Right atrium auricular region (tissue), 2 donors: Measurements from ENCODE around the gene POU2F3. TPM values are rescaled to one million over a fixed set of nuclear protein-coding genes. Genes with fewer than 3 reads are reported as not detected.
"Not testable (repeated sequence)": the region's sequence is repeated elsewhere in the genome, so short reads cannot be mapped to it uniquely, and the experiment has no call there.

Experiments used
- DNase-seq: peaks from one replicate; pipeline ENCODE4 v3.0.0-alpha.2; 2019; ENCODE audit warnings: low spot score
- H3K27ac ChIP-seq, 2 donors: fragments of 200-600 bp; sonication (generic); 1 replicate in 1 of 2; 2 replicates in 1 of 2; pipeline ENCODE4 v1.5.1; 2016 to 2019
- H3K27me3 ChIP-seq, 2 donors: fragments of 200-600 bp; sonication (generic); one replicate each; pipeline versions ENCODE4 v1.5.1 to v1.6.0; 2017 to 2019
- H3K36me3 ChIP-seq: fragments of 200-600 bp; sonication (generic); one replicate; pipeline ENCODE4 v1.5.1; 2016
- H3K4me1 ChIP-seq, 2 donors: fragments of 200-600 bp; sonication (generic); one replicate each; pipeline versions ENCODE4 v1.5.1 to v1.6.0; 2017 to 2019
- H3K4me3 ChIP-seq, 2 donors: fragments of 200-600 bp; sonication (generic); 1 replicate in 1 of 2; 2 replicates in 1 of 2; pipeline ENCODE4 v1.5.1; 2017 to 2019; ENCODE audit warnings: mild to moderate bottlenecking in 1 of 2, moderate library complexity in 1 of 2
- H3K9me3 ChIP-seq, 2 donors: fragments of 200-600 bp; sonication (generic); one replicate each; pipeline ENCODE4 v1.5.1; 2019
- CTCF ChIP-seq, 2 donors: fragments of 200-600 bp; sonication (generic); IDR thresholded peaks; one replicate each; pipeline ENCODE4 v1.5.1; 2019; ENCODE audit warnings: antibody characterized with exemption in 2 of 2
- total RNA-seq, 2 donors: library from RNA; depleted of rRNA; stranded (reverse); fragments of >200 nt; gene quantifications; one replicate each; pipeline ENCODE4 v1.1.0, GENCODE V29; 2016

POU2F3 gene
- total RNA-seq, 2 donors from 2014 or later, result not detected

- DNase-seq, result no peak
- no peaks in the 10 kb centered on the region for H3K27me3 ChIP-seq
- no peak for TF ChIP-seq CTCF (IDR thresholded peaks at IDR 0.05)
- no peak overlapping the region for H3K4me3 ChIP-seq
- peaks cover 0 to 6% of the 10 kb centered on the region in 2 donors for H3K4me1 ChIP-seq
- H3K27ac ChIP-seq, result no peak overlapping the region
- H3K9me3 ChIP-seq, result no peaks in the 10 kb centered on the region
- no peaks in the 10 kb centered on the region for H3K36me3 ChIP-seq
These were observed 4.8 kb downstream of the POU2F3 start for GRCh38 chr11:120244476-120245365.

- no peaks in the 10 kb centered on the region for H3K27me3 ChIP-seq
- TF ChIP-seq CTCF (IDR thresholded peaks at IDR 0.05), result no peak
- H3K4me1 ChIP-seq, result no peaks in the 10 kb centered on the region
- no peaks in the 10 kb centered on the region for H3K9me3 ChIP-seq
- H3K4me3 ChIP-seq, result no peak overlapping the region
- H3K36me3 ChIP-seq, result no peaks in the 10 kb centered on the region
- DNase-seq, result no peak
- H3K27ac ChIP-seq, result no peak overlapping the region
These were observed 5.5 kb downstream of the POU2F3 start for GRCh38 chr11:120245434-120245833.

- no peak for TF ChIP-seq CTCF (IDR thresholded peaks at IDR 0.05)
These were observed 8.8 kb downstream of the POU2F3 start for GRCh38 chr11:120248551-120249278.

GRCh38 chr11:120249279-120250262 lies 9.6 kb downstream of the POU2F3 start:
- Histone ChIP-seq H3K4me3 (no peak overlapping the region), H3K9me3 (no peaks in the 10 kb centered on the region), H3K27ac (no peak overlapping the region), H3K36me3 (no peaks in the 10 kb centered on the region), H3K27me3 (no peaks in the 10 kb centered on the region), H3K4me1 (no peaks in the 10 kb centered on the region)
- TF ChIP-seq CTCF (IDR thresholded peaks at IDR 0.05), result no peak
- DNase-seq, result no peak

More at GRCh38 chr11:120248551-120249278, 8.8 kb downstream of the POU2F3 start:
- Histone ChIP-seq H3K4me3 (no peak overlapping the region), H3K36me3 (no peaks in the 10 kb centered on the region), H3K9me3 (no peaks in the 10 kb centered on the region), H3K4me1 (no peaks in the 10 kb centered on the region), H3K27ac (no peak overlapping the region), H3K27me3 (no peaks in the 10 kb centered on the region)
- no peak for DNase-seq

- peaks cover 0 to 11% of the 10 kb centered on the region in 2 donors for H3K4me1 ChIP-seq
- not testable (repeated sequence) for DNase-seq, H3K9me3 ChIP-seq, H3K36me3 ChIP-seq, H3K27ac ChIP-seq, H3K27me3 ChIP-seq, H3K4me3 ChIP-seq
These were observed 13.4 kb downstream of the POU2F3 start for GRCh38 chr11:120253377-120253776.
